Measurements from ENCODE around the gene RPS3A. TPM values are rescaled to one million over a fixed set of nuclear protein-coding genes. Genes with fewer than 3 reads are reported as not detected.

RPS3A gene
- total RNA-seq, 1 experiment from 2014 or later = 2,679 TPM

- no peak overlapping the region for H4K91ac ChIP-seq (ENCODE audit: insufficient read length, low read depth, low read length)
These were observed 12.0 kb upstream of the RPS3A start for GRCh38 chr4:151087467-151087866.

More at GRCh38 chr4:151087467-151087866, 12.0 kb upstream of the RPS3A start:
- Mint-ChIP-seq H3K4me1 (peaks cover 14 to 19% of the 10 kb centered on the region in 2 experiments), H3K9me3 (no peaks in the 10 kb centered on the region), H3K4me3 (no peak overlapping the region), H3K27ac (peak overlapping the region in 2 of 3 experiments; percentile 51 to 56; a peak in 3 of 7 replicates), H3K36me3 (ENCODE audit: insufficient read depth in 1 of 3, low read depth in 3 of 3) (no peaks in the 10 kb centered on the region), H3K27me3 (ENCODE audit: low read depth) (no peaks in the 10 kb centered on the region)
- Histone ChIP-seq H2BK15ac (ENCODE audit: low read depth, low read length) (no peak overlapping the region), H3K27ac (ENCODE audit: insufficient read length, low read depth, low read length) (no peak overlapping the region), H2BK20ac (ENCODE audit: low read depth, low read length, poor library complexity, severe bottlenecking) (no peak overlapping the region), H3K4me1 (ENCODE audit: insufficient read depth, low read length) (no peaks in the 10 kb centered on the region; the same call in 1 of the 2 replicates), H4K5ac (ENCODE audit: insufficient read length, low read depth, low read length) (no peak overlapping the region), H3T11ph (ENCODE audit: low read length) (no peak overlapping the region), H2AFZ (ENCODE audit: low read length) (peak overlapping the region; percentile 32), H3K4ac (ENCODE audit: low read depth, low read length) (no peak overlapping the region), H3K9me3 (ENCODE audit: control insufficient read depth, low read depth, low read length) (no peaks in the 10 kb centered on the region), H2BK120ac (ENCODE audit: low read depth, low read length, poor library complexity, severe bottlenecking) (no peak overlapping the region), H2AK5ac (ENCODE audit: insufficient read length, low read length) (no peak overlapping the region), H3K4me2 (ENCODE audit: insufficient read depth, insufficient read length, low read length) (no peak overlapping the region), H2BK5ac (ENCODE audit: insufficient read length, low read length) (no peak overlapping the region), H3K79me1 (ENCODE audit: insufficient read depth, low read depth, low read length, poor library complexity, severe bottlenecking) (no peaks in the 10 kb centered on the region), H3K14ac (ENCODE audit: insufficient read depth, low read length) (no peak overlapping the region), H3K27me3 (ENCODE audit: insufficient read depth, low read length) (no peaks in the 10 kb centered on the region), H4K20me1 (ENCODE audit: control insufficient read depth, insufficient read depth, insufficient read length) (no peaks in the 10 kb centered on the region), H3K56ac (ENCODE audit: insufficient read length, low read depth, low read length) (no peak overlapping the region), H3K18ac (ENCODE audit: insufficient read length, low read depth, low read length) (no peak overlapping the region), H2BK12ac (ENCODE audit: insufficient read length, low read depth, low read length) (no peak overlapping the region), H3K79me2 (ENCODE audit: insufficient read depth, low read length) (no peaks in the 10 kb centered on the region), H3K23ac (ENCODE audit: insufficient read length, low read depth, low read length) (no peak overlapping the region), H4K8ac (replicated peaks; ENCODE audit: insufficient read length, low read depth, low read length) (no peak overlapping the region), H3K9ac (ENCODE audit: extremely low read depth, insufficient read length, low read length) (no peak overlapping the region), H3K23me2 (ENCODE audit: insufficient read length, low read depth, low read length, poor library complexity, severe bottlenecking) (no peaks in the 10 kb centered on the region)
- WGBS (ENCODE audit: extremely low coverage, insufficient read length, low lambda C conversion rate) = no CpG with 5 or more reads among the region's 8 CpGs
- TF ChIP-seq CTCF (conservative IDR thresholded peaks at IDR 0.05) = no peak
- peak; percentile 36 for DNase-seq

Measured in H9 (cell line).